H9 (cell line): ENCODE measurements around the gene KRT36. TPM values are rescaled to one million over a fixed set of nuclear protein-coding genes. Genes with fewer than 3 reads are reported as not detected.
A peak's percentile ranks its signal among the peaks of the same experiment; 100 is the strongest.

Source experiments
- DNase-seq: peaks from one replicate; pipeline ENCODE4 v3.0.0-alpha.2; 2017
- H2AFZ ChIP-seq: one replicate; pipeline ENCODE4 v1.6.1; 2013; ENCODE audit warnings: mild to moderate bottlenecking, low read length, control low read depth, moderate library complexity
- H2AK5ac ChIP-seq: 2 replicates; pipeline ENCODE4 v1.6.1; 2013; ENCODE audit warnings: low read length, control low read depth, mixed read lengths; ENCODE audit not compliant: insufficient read length
- H2BK120ac ChIP-seq: one replicate; pipeline ENCODE4 v1.6.1; 2013; ENCODE audit warnings: low read depth, mild to moderate bottlenecking, low read length, control low read depth, inconsistent platforms; ENCODE audit not compliant: poor library complexity, severe bottlenecking
- H2BK12ac ChIP-seq: 2 replicates; pipeline ENCODE4 v1.6.1; 2013; ENCODE audit warnings: low read length, control low read depth, mixed read lengths, low read depth; ENCODE audit not compliant: insufficient read length
- H2BK15ac ChIP-seq: 2 replicates; pipeline ENCODE4 v1.6.1; 2013; ENCODE audit warnings: low read depth, low read length, control low read depth
- H2BK20ac ChIP-seq: one replicate; pipeline ENCODE4 v1.6.1; 2013; ENCODE audit warnings: low read depth, mild to moderate bottlenecking, low read length, control low read depth, inconsistent platforms; ENCODE audit not compliant: poor library complexity, severe bottlenecking
- H2BK5ac ChIP-seq: 2 replicates; pipeline ENCODE4 v1.6.1; 2013; ENCODE audit warnings: low read length, control low read depth, mixed read lengths; ENCODE audit not compliant: insufficient read length
- H3K14ac ChIP-seq: 2 replicates; pipeline ENCODE4 v1.6.1; 2013; ENCODE audit warnings: low read length, control low read depth; ENCODE audit not compliant: insufficient read depth
- H3K18ac ChIP-seq: 2 replicates; pipeline ENCODE4 v1.6.1; 2013; ENCODE audit warnings: low read depth, mild to moderate bottlenecking, mixed read lengths, low read length, control low read depth; ENCODE audit not compliant: insufficient read length
- H3K23ac ChIP-seq: 2 replicates; pipeline ENCODE4 v1.6.1; 2013; ENCODE audit warnings: low read length, control low read depth, mixed read lengths, low read depth; ENCODE audit not compliant: insufficient read length
- H3K23me2 ChIP-seq: 2 replicates; pipeline ENCODE4 v1.6.1; 2013; ENCODE audit warnings: low read depth, mild to moderate bottlenecking, mixed read lengths, low read length, control low read depth; ENCODE audit not compliant: insufficient read length, poor library complexity, severe bottlenecking
- H3K27ac ChIP-seq: 2 replicates; pipeline ENCODE4 v1.5.1; 2013; ENCODE audit warnings: low read length, control low read depth, mixed read lengths, low read depth; ENCODE audit not compliant: insufficient read length
- H3K27me3 ChIP-seq: 2 replicates; pipeline ENCODE4 v1.6.1; 2013; ENCODE audit warnings: low read length, control low read depth, inconsistent platforms; ENCODE audit not compliant: insufficient read depth
- H3K4ac ChIP-seq: 2 replicates; pipeline ENCODE4 v1.6.1; 2013; ENCODE audit warnings: low read depth, mild to moderate bottlenecking, control low read depth, inconsistent platforms, low read length, moderate library complexity
- H3K4me1 ChIP-seq: 2 replicates; pipeline ENCODE4 v1.6.1; 2013; ENCODE audit warnings: low read length, control low read depth, inconsistent platforms; ENCODE audit not compliant: insufficient read depth
- H3K4me2 ChIP-seq: 2 replicates; pipeline ENCODE4 v1.6.1; 2013; ENCODE audit warnings: low read length, control low read depth, mixed read lengths; ENCODE audit not compliant: insufficient read length, insufficient read depth
- H3K56ac ChIP-seq: 2 replicates; pipeline ENCODE4 v1.6.1; 2013; ENCODE audit warnings: low read depth, mild to moderate bottlenecking, mixed read lengths, low read length, control low read depth; ENCODE audit not compliant: insufficient read length
- H3K79me1 ChIP-seq: 2 replicates; pipeline ENCODE4 v1.6.1; 2013; ENCODE audit warnings: low read depth, mild to moderate bottlenecking, moderate library complexity, low read length, control low read depth, inconsistent platforms; ENCODE audit not compliant: insufficient read depth, poor library complexity, severe bottlenecking
- H3K79me2 ChIP-seq: 2 replicates; pipeline ENCODE4 v1.6.1; 2013; ENCODE audit warnings: low read length, control low read depth, inconsistent platforms; ENCODE audit not compliant: insufficient read depth
- H3K9ac ChIP-seq: 2 replicates; pipeline ENCODE4 v1.6.1; 2013; ENCODE audit warnings: low read length, control low read depth, mixed read lengths; ENCODE audit not compliant: insufficient read length; ENCODE audit errors: extremely low read depth
- H3K9me3 ChIP-seq: one replicate; pipeline ENCODE4 v1.6.1; 2013; ENCODE audit warnings: low read depth, low read length, inconsistent platforms; ENCODE audit not compliant: control insufficient read depth
- H3T11ph ChIP-seq: one replicate; pipeline ENCODE4 v1.6.1; 2013; ENCODE audit warnings: mild to moderate bottlenecking, low read length, control low read depth, inconsistent platforms
- H4K20me1 ChIP-seq: one replicate; pipeline ENCODE4 v1.6.1; 2013; ENCODE audit not compliant: control insufficient read depth, insufficient read length, insufficient read depth
- H4K5ac ChIP-seq: 2 replicates; pipeline ENCODE4 v1.6.1; 2013; ENCODE audit warnings: low read depth, mild to moderate bottlenecking, mixed read lengths, low read length, control low read depth; ENCODE audit not compliant: insufficient read length
- H4K8ac ChIP-seq: replicated peaks from 2 replicates; pipeline ENCODE4 v1.6.1; 2013; ENCODE audit warnings: low read length, control low read depth, mixed read lengths, low read depth; ENCODE audit not compliant: insufficient read length
- H4K91ac ChIP-seq: 2 replicates; pipeline ENCODE4 v1.6.1; 2013; ENCODE audit warnings: low read depth, mild to moderate bottlenecking, moderate library complexity, mixed read lengths, low read length, control low read depth; ENCODE audit not compliant: insufficient read length
- H3K27ac Mint-ChIP-seq, 3 experiments: 2 replicates in 2 of 3; 3 replicates in 1 of 3; pipeline ENCODE4 v1.8.0; 2020 to 2021; ENCODE audit warnings: mixed read lengths in 3 of 3, mild to moderate bottlenecking in 1 of 3, moderate library complexity in 1 of 3
- H3K27me3 Mint-ChIP-seq: 2 replicates; pipeline ENCODE4 v1.8.0; 2021; ENCODE audit warnings: low read depth, mild to moderate bottlenecking, moderate library complexity, mixed read lengths
- H3K36me3 Mint-ChIP-seq, 3 experiments: 2 replicates in 2 of 3; 3 replicates in 1 of 3; pipeline ENCODE4 v1.8.0; 2020 to 2021; ENCODE audit warnings: low read depth in 3 of 3, mixed read lengths in 3 of 3; ENCODE audit not compliant: insufficient read depth in 1 of 3
- H3K4me1 Mint-ChIP-seq, 2 experiments: 2 replicates each; pipeline ENCODE4 v1.8.0; 2020; ENCODE audit warnings: mixed read lengths in 2 of 2
- H3K4me3 Mint-ChIP-seq, 2 experiments: 2 replicates in 1 of 2; 3 replicates in 1 of 2; pipeline ENCODE4 v1.8.0; 2020 to 2021; ENCODE audit warnings: mild to moderate bottlenecking in 2 of 2, mixed read lengths in 2 of 2, moderate library complexity in 1 of 2
- H3K9me3 Mint-ChIP-seq, 2 experiments: 2 replicates in 1 of 2; 3 replicates in 1 of 2; pipeline ENCODE4 v1.8.0; 2020; ENCODE audit warnings: mild to moderate bottlenecking in 2 of 2, mixed read lengths in 2 of 2, moderate library complexity in 1 of 2
- WGBS: extraction: QIAGEN DNeasy Blood & Tissue Kit; methylation state at CpG from one replicate; pipeline ENCODE4 v1.1.7; 2013; ENCODE audit warnings: missing lambda C conversion rate, low lambda C conversion rate, mixed read lengths; ENCODE audit not compliant: insufficient read length; ENCODE audit errors: extremely low coverage; 5-methylcytosine and 5-hydroxymethylcytosine counted together
- total RNA-seq: library from RNA; stranded (reverse); gene quantifications from 2 replicates; pipeline ENCODE4 v1.2.1, GENCODE V29; 2021
- TF ChIP-seq, protein P1 (sequence below): fragments of 200-600 bp; sonication (generic); conservative IDR thresholded peaks from 3 replicates; pipeline ENCODE4 v1.8.0; 2021; ENCODE audit warnings: antibody characterized with exemption, mild to moderate bottlenecking

The KRT36 gene
- total RNA-seq, 1 experiment from 2014 or later = not detected

DNA sequence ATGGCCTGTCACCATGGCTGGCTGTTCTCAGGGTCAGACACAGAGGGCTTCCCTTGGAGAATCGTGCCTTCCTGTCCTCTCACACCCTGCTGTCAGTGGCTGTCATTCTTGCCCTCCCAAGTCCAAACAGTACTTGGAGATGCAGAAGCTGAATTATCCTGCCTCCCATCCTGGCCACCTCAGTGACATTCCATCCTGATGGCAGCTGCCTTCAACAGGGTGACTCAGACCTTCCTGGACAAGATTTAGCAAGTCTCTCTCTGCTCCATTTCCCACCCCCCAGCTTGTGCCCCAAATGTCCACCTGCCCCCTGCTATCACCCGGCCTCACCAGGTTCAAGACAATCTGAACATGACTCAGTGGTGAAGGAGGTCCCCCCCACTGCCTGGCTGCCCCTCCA is 4.8 kb upstream of the KRT36 start:
- Mint-ChIP-seq H3K36me3 (no peaks in the 10 kb centered on the region), H3K9me3 (no peaks in the 10 kb centered on the region), H3K27me3 (peaks cover 18% of the 10 kb centered on the region), H3K4me3 (no peak overlapping the region), H3K4me1 (peaks cover 19 to 20% of the 10 kb centered on the region in 2 experiments), H3K27ac (peak overlapping the region in 1 of 3 experiments; percentile 70; a peak in 2 of 7 replicates)
- WGBS = no CpG with 5 or more reads among the region's 2 CpGs
- H3K4ac ChIP-seq = no peak overlapping the region
- no peak overlapping the region for H3K23ac ChIP-seq
- H3K79me2 ChIP-seq = no peaks in the 10 kb centered on the region
- no peak overlapping the region for H3K27ac ChIP-seq
- no peak overlapping the region for H3T11ph ChIP-seq
- H2BK5ac ChIP-seq = no peak overlapping the region
- no peak overlapping the region for H3K14ac ChIP-seq
- H4K5ac ChIP-seq = no peak overlapping the region
- no peaks in the 10 kb centered on the region for H3K23me2 ChIP-seq
- H2BK120ac ChIP-seq = no peak overlapping the region
- H2AK5ac ChIP-seq = no peak overlapping the region
- no peak overlapping the region for H2BK12ac ChIP-seq
- no peaks in the 10 kb centered on the region for H3K79me1 ChIP-seq
- H4K20me1 ChIP-seq = no peaks in the 10 kb centered on the region
- no peak overlapping the region for H4K8ac ChIP-seq
- H3K27me3 ChIP-seq = no peaks in the 10 kb centered on the region
- H3K56ac ChIP-seq = no peak overlapping the region
- H2BK15ac ChIP-seq = no peak overlapping the region
- H3K4me2 ChIP-seq = no peak overlapping the region
- no peak overlapping the region for H3K18ac ChIP-seq
- TF ChIP-seq, protein P1, sequence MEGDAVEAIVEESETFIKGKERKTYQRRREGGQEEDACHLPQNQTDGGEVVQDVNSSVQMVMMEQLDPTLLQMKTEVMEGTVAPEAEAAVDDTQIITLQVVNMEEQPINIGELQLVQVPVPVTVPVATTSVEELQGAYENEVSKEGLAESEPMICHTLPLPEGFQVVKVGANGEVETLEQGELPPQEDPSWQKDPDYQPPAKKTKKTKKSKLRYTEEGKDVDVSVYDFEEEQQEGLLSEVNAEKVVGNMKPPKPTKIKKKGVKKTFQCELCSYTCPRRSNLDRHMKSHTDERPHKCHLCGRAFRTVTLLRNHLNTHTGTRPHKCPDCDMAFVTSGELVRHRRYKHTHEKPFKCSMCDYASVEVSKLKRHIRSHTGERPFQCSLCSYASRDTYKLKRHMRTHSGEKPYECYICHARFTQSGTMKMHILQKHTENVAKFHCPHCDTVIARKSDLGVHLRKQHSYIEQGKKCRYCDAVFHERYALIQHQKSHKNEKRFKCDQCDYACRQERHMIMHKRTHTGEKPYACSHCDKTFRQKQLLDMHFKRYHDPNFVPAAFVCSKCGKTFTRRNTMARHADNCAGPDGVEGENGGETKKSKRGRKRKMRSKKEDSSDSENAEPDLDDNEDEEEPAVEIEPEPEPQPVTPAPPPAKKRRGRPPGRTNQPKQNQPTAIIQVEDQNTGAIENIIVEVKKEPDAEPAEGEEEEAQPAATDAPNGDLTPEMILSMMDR = no peak
- H3K9me3 ChIP-seq = no peaks in the 10 kb centered on the region
- H4K91ac ChIP-seq = no peak overlapping the region
- no peak overlapping the region for H2BK20ac ChIP-seq
- peak overlapping the region; percentile 7 for H3K9ac ChIP-seq
- no peaks in the 10 kb centered on the region for H3K4me1 ChIP-seq
- H2AFZ ChIP-seq = no peak overlapping the region
- no peak for DNase-seq
